NCI-H187 treated with DMSO at 0.1 percent for 48 hours (cell line): ENCODE results near the gene DHX36.

ENCODE experiments used
- DNase-seq: peaks from one replicate; lab custom pipeline; 2025; lab: John Stamatoyannopoulos, UW

Gene DHX36, protein sequence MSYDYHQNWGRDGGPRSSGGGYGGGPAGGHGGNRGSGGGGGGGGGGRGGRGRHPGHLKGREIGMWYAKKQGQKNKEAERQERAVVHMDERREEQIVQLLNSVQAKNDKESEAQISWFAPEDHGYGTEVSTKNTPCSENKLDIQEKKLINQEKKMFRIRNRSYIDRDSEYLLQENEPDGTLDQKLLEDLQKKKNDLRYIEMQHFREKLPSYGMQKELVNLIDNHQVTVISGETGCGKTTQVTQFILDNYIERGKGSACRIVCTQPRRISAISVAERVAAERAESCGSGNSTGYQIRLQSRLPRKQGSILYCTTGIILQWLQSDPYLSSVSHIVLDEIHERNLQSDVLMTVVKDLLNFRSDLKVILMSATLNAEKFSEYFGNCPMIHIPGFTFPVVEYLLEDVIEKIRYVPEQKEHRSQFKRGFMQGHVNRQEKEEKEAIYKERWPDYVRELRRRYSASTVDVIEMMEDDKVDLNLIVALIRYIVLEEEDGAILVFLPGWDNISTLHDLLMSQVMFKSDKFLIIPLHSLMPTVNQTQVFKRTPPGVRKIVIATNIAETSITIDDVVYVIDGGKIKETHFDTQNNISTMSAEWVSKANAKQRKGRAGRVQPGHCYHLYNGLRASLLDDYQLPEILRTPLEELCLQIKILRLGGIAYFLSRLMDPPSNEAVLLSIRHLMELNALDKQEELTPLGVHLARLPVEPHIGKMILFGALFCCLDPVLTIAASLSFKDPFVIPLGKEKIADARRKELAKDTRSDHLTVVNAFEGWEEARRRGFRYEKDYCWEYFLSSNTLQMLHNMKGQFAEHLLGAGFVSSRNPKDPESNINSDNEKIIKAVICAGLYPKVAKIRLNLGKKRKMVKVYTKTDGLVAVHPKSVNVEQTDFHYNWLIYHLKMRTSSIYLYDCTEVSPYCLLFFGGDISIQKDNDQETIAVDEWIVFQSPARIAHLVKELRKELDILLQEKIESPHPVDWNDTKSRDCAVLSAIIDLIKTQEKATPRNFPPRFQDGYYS

DNA sequence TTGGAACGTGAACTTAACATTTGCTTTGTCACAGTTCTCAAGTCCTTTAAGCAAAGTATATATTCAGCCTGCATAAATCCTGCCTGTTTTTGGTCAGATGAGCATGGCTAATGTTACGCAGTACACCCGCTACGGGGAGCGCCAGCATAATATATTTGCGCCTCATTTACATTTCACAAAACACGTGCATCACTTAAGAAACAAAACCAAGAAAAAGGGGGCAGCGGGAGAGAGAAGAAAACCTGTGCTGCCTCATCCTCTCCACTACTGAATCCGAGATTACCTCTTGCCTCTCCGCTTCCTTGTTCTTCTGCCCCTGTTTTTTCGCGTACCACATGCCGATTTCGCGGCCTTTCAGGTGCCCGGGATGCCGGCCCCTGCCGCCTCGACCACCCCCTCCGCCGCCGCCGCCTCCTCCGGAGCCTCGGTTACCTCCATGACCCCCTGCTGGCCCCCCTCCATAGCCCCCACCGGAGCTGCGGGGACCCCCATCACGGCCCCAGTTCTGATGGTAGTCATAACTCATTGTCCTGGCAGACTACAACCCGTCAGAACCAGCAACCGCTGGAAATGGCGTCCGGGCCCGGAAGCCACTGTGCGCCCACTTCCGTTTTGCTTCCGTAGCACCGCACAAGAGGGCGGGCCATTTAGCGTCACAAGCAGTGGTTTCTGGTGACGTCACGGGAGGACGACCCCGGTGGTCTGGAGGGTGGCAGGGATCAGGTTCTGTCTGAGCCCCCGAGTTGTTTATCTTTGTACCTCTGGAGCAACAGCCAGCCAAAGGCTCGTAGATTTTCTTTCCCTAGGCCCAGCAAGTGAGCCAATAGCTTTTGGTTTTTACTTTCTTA lies at the start of gene DHX36:
Gene DHX36 (minus strand): TSS at position 597 of the 848 bp plus-strand sequence. CDS start 71 bp downstream, at position 526.
- DNase-seq = peak; percentile 52

DNA sequence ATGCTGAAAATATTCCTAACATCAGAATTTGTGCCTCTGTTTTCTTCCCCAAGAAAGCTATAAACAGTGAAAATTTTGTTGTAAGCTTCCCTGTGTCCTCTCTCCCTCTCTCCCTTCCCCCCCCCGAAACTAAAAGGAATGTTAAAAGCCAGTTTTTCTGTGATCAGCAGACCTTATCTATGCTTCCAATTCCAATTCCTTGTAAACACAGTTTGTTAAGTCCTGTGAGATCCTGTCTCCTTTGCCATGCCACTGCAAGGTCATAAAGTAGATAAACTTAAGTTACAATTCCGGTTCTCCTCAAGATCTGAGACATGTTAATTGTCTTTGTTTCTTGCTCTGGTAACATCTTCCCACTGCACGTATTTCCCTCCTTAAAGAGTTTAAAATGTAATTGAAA lies 42.9 kb upstream of the DHX36 start:
- no peak for DNase-seq

DNA sequence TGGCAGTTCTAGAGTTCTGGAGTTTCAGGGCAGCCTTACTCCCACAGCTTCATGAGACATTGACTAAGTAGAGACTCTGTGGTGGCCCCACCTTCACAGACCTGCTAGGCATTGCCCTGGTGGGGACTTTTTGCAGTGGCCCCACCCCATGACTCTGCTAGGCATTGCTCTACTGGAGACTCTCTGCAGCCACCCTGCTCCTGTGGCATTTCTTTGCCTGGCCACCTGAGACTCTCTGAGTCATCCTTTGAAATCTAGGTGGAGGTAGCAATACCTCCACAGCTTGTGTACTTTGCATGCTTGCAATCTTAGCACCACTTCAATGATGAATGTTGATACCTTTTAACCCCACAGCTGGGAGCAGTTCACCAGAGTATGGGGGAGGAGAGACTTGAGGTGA lies 40.6 kb upstream of the DHX36 start:
- DNase-seq = no peak

DNA sequence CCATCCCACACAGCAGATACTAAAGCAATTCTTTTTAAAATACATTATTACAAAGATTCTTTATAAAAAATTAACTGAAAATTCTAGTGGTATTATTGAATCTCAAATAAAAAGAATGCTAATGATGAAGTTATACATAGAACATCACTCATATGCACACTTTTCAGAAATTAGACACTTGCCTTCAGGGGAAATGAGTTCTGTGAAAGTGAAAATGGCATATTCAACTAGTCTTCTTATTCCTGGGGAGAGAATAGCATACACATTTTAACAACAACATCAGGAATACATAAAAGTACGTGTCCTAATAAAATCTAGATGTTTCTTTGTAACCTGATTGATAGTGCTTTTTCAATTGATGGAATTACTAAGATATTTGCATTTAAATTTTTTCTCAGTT lies 36.8 kb upstream of the DHX36 start:
- DNase-seq = no peak

DNA sequence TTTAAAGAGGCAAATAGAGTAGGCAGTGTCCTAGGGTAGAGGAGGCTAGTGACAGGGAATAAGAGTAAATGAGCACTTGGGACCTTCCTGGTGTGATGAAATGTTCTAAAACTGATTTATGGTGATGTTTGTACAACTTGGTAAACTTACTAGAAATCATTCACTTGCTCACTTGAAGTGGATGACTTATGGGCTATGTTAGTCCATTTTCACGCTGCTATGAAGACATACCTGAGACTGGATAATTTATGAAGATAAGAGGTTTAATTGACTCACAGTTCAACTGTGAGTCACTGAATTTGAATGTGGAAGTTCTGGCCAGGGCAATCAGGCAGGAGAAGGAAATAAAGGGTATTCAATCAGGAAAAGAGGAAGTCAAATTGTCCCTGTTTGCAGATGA lies 31.7 kb upstream of the DHX36 start:
- DNase-seq = no peak

DNA sequence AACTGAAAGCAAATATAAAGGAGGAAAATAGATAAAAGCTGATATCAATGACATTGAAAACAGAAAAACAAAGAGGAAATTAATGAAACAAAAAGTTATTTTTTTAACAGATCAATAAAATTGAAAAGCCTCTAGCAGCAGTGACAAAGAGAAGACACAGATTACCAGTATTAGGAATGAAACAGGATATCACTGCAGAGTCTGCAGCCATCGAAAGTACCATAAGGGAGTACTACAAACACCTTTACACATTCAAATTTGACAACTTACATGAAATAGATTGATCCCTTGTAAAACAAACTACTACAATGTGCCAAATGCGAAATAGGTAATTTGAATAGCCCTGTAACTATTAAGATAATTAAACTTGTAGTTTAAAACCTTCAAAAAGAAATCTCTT lies 24.9 kb upstream of the DHX36 start:
- DNase-seq = no peak

DNA sequence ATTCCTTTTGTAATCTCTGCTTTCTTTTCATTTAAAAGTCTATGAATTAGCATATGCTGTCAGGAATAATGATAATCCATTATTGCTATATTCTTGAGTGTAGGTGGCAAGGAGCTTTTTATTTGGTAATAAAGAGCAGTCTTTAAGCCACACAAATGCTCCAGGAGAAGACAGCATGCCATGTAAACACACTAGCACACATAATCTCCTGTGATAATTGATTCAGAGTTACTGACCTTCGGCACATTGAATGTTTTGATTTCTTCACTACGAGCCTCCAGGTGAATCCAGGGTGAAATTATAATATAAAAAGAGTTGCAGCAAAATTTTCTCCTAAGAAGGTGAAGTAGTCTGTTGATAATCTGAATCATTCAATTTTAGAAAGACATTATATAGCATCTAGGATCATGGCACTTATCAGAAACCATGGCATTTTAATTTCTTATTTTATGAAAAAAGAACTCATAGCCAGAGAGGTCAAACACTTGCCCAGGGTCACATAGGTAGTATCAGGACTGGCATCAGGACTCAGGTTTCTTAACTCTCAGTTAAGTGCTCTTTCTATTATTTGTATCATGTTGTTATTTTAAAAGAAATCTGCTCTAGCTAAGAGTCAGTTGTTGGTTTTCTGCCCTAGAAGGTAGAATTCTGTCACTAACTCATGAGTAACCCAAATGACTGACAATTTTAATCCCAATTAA lies 21.3 kb upstream of the DHX36 start:
- DNase-seq = no peak

DNA sequence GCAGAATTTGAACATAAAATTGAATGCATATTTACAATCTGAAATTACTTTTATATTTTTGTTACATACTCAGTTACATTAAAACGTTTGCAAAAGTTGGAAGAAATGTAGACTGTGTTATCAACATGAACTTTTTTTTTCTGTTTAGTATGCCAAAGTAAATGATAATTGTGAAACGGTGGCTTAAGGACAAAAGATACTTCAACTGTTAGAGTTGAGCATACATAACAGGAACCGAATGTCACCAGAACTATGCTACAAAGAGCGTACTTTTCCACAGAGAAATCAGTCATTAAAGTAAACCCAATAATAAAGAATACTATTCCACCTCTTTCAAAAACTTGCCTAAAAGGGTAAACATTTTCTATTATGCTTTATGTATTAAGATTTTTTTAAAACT lies 14.3 kb upstream of the DHX36 start:
- DNase-seq = no peak

DNA sequence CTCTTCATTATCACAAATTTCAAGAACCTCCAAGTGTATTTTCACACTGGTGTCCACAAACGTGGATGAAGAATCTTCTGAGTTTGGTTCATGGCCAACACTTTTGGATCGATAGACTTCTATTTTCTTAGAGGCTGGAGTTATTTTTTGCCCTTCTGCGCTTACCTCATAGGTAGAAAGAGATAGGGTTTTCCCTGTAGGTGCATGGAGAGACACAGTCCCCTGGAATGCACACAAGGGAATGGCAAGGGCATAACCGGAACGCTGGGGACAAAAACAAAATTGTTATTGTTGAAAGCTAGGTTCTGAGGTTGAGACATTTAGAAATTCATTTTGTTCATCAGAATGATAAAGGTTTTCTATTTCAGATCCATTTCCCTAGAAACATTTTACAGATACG lies 13.7 kb upstream of the DHX36 start:
- DNase-seq = no peak

DNA sequence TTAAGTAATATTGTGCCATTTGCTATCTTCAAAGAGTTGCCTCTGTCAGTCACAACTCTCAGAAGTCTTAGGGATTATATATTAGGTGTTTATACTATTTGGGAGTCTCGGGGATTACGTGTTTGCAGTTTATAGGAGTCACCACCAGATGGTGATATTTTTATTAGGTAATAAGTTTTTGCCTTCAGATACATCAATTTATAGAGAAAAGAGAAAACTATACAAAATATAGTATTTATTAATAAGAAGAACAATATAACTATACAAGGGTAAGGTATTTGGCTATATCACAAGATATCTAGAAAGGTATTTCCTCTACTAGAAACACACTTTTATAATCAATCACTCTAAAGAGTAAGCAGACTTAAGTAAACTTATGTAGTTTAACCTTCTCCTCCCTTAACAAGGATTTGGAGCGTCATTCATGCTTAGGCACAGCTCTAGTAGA lies 10.7 kb upstream of the DHX36 start:
- no peak for DNase-seq

DNA sequence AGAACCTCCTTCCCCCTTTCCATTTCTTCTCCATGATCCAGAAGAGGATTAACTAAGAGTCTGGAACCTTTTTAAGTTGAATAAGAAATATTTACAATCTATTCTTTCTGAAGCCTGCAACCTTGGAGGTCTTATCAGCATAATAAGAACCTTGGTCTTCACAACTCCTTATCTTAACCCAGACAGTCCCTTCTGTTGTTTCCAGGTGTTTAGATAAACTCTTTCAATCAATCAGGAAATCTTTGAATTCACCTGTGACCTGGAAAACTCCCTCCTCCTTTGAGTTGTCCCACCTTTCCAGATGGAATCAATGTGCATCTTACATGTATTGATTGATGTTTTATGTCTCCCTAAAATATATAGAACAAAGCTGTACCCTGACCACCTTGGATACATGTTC lies 3.6 kb upstream of the DHX36 start:
- no peak for DNase-seq

DNA sequence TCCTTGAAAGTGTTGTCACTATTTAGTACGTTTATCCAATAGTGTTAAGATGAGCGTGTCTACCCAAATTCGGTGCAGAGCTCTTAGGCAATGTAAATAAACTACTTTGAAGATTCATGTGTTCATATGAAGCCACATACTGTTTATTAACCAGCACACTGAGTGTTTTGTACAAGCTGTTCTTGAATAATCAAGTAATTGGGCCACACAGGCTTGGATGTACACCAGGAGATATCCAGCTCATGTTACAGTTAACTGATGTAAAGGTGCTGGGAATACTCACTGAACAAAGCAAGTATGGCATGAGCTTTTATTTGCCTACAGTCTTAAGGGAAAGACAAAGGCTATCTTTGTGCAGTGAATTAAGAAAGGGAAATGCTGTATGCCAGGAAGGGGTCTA lies 632 bp upstream of the DHX36 start:
- DNase-seq = no peak

DNA sequence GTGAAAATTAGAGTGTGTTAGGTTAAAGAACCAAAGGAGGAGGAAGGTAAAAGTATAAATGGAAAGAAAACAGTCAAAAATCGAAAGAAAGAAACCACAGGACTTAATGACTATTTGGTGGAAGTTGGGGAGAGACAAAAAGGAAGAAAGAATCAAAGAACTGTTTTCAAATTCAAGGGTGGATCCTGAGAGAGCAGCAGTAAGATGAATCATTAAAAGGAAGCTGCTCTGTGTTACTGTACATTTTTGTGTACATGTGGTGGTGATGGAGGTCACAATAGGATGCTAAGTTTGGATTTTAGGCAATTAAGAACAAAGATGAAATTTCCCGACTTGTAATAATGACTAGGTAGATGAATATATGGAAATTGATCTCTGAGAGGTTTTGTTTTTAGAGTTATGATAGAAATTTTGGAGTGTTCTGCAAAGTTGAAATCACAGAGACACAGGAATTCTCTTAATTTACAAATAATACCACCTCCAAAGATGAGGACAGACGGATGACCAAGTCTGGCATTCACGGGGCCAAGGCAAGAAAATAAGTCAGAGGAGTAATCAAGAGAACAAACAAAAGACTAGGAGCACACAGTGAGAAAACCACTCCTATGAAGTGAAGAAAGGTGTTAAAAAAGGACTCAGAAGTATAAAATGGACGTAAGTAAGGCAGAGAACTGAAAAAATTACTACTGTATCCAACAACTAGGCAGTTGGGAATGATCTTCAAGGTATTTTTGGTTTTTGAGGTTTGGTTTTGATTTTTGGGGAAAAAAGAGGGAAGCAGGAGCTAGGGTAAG lies 7.1 kb downstream of the DHX36 start:
- DNase-seq = no peak

DNA sequence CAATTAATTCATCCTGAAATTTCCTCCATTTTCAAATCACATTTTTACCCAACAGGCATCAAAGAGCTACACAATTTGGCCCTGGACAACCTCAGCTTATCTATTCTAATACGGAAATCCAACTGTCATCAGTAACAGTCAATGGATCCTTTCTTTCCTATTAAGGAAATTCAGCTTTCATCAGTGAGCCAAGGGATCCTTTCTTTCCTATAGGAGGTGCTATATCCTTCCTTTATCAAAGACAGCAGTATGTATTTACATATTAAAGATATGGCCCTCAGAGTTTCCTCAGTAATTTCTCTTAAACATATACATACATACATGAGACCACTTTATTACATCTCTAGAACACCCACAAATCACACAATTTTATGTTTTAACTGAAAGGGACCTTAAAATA lies 10.1 kb downstream of the DHX36 start:
- DNase-seq = no peak

DNA sequence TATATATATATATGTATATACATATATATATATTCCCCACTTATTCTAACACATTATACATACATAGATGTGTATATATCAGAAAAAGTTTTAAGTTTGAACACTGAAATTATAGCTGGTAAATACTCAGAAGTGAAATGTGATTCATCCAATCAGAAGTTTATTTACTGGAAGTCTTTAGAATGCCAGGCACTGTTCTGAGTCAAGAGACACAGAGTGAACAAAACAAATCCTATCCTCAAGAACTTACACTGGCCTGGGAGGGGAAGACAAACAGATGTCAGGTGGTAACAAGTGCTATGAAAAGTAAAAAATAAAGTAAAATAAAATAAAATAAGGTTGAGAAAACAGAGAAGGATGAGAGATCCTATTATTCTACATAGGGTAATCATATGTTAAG lies 13.4 kb downstream of the DHX36 start:
- no peak for DNase-seq

DNA sequence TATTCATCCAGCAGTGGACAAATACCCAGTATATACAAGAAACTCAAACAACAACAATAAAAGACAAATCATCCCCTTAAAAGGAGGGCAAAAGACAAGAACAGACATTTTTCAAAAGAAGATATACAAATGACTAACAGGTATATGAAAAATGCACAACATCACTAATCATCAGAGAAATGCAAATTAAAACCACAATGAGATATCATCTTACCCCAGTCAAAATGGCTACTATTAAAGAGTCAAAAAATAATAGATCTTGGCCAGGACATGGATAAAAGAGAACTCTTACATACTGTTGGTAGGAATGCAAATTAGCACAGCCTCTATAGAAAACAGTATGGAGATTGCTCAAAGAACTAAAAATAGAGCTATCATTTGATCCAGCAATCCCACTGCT lies 16.9 kb downstream of the DHX36 start:
- no peak for DNase-seq

DNA sequence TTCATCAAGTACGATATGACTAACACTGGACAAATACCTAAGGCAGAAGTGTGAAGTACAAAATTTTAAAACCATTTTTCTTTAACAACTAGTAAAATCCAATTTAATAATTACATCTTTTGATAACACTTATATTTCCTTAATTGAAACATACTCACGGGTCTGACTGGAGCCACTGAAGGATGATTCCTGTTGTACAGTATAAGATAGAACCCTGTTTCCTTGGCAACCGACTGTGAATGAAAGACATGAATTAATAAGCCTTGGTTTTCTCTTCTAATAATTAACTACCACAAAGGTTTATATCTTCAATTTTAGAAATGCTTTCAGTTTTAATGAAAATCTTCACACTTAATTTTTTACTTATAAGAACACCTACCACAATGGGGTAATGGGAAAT lies 19.4 kb downstream of the DHX36 start:
- no peak for DNase-seq

DNA sequence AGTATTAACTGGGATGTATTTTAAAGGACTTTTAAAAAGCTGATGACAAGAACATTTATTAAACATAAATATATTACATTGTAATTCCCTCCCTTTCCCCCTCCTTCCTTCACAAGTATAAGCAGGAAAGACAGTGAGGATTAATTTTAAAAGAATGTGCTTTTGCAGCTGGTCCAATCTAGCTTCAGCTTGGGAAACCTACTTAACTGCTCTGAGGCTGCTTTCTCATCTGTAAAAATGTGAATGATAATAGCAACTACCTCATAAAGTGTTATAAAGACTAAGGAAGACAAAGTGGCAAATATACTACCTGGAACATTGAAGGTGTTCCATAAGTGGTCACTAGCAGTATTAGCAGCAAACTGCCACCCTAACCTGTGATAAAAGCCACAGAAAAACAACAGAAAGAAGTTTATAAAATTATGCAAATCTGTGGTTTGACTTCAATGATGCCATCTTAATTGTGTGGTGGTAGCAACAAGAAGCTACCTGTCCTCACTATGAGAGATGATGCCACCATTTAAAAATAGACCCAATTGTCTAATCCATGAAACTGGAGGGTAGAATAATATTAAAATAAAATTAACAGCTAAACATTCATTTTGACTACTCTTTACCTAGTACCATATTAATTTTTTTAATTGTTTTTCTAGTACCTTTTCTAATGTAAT lies 20.0 kb downstream of the DHX36 start:
- DNase-seq = no peak

DNA sequence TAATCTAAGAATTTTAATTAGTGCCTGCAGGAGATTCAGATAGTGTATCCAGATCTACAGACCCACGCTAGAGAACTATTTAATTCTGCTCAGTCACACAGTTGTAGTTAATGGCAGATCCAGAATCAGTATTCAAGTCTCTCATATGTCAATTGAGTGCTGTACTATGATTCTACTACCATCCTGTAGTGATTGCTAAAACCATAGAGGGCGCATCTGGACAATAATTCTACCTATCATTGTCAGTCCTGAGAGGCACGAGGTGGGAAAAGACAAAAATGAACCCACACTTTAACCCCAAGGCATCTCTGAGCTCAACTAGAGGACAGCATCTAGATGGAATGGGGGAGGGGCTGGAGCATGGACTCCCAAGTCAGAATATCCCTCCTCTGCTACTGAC lies 22.7 kb downstream of the DHX36 start:
- DNase-seq = no peak

DNA sequence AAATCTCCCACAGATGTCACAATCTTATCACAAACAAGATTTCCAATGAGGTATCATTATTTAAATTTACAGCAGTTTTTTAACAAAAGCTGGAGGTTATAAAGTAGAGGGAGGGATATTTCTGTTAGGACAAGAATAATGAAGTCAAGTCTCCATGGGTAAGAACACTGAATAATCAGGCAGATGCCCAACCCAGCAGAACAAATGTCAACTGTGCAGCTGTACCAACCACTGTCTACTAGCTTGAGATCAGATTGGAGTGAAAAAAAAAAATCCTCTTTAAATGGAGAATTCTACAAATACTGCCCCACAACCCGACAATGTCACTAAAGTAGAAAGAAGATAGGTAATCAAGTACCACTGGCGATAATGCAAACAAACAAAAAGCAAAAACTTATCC lies 30.3 kb downstream of the DHX36 start:
- no peak for DNase-seq
